Measurements from ENCODE around the gene RPF1. TPM values are rescaled to one million over a fixed set of nuclear protein-coding genes. Genes with fewer than 3 reads are reported as not detected.

The RPF1 gene, protein sequence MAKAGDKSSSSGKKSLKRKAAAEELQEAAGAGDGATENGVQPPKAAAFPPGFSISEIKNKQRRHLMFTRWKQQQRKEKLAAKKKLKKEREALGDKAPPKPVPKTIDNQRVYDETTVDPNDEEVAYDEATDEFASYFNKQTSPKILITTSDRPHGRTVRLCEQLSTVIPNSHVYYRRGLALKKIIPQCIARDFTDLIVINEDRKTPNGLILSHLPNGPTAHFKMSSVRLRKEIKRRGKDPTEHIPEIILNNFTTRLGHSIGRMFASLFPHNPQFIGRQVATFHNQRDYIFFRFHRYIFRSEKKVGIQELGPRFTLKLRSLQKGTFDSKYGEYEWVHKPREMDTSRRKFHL
- 29.8 TPM for total RNA-seq

DNA sequence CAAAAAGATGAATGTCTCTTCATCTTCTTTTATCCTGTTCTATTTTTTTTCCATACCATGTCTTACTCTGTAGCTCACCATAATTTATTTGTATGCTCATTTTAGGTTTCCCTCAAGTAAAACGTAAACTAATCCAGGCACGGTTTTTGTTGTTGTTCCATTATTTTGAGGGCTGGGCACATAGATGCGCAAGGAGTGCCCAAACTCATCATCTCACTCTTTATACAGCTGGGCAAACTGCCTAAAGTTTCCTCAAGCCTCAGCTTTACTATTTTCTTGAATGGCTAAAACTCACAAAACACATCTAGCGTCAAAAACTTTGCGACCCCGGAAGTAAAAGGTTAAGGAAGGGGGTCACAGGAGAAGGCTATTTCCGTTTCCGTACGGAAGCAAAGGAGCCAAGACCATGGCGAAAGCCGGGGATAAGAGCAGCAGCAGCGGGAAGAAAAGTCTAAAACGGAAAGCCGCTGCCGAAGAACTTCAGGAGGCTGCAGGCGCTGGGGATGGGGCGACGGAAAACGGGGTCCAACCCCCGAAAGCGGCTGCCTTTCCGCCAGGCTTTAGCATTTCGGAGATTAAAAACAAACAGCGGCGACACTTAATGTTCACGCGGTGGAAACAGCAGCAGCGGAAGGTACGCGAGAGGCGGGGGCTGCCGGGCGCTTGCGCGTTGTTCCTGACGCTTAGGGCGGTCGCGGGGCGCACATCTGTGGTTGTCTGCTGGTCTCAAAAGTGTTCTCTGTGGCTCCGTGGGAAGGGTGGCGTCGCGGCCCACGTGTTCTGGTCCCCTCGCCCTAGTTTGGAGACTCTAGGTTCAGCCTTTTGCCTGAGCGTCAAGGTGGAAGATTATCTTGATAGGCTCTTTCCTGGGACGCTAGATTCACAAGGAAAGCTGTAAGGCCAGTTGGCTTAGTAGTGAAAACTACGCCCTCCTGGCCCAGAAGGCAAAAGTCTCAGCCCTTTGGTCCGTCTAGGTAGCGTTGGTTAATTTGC, at the start of gene RPF1:
TSS of gene RPF1 (plus strand) at position 391 of the 993 bp plus-strand sequence. CDS start at position 407, 16 bp downstream.

DNA sequence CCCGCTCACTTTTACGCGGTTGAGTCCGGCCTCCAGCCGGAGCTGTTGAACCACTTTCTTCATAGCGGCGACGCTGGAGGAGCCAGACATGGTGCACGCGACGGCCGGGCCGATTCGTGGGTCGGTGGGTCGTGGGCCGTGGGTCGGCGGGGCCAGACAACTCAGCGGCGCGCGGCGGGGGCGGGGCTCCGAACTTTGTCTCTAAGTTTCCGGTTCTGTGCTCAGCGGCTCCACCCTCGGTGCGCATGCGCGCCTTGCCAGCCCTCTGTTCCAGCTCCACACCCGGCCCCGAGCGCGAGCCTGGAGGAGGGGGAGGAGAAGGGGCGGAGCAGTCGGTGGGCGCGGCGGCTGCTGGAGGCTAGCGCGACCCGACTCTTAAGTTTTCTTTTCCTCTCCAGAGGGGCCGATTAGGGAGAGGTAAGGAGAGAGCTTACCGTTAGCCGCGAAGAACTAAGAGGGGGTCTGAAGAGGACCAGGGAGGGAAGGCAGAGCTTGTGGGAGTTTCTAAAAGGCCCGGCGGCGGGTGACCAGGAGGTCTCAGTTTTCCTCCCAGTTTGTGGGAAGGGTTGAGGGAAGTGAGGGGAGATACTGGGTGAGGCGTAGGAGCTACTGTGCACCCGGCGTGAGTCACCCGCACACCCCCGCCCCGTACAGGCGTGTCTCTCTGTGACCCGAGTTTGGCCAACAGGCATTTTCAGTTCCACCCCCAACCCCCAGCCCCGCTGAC, 27.1 kb downstream of the RPF1 start, which contains the start of the genes GNG5 and SPATA1:
TSS of gene GNG5 (minus strand) at position 580 of the 727 bp plus-strand sequence. CDS start at position 90, 490 bp downstream.
TSS of gene SPATA1 (plus strand) at position 385 of the 727 bp plus-strand sequence. CDS start 9,974 bp downstream, outside the sequence.

Other genes starting within 250 kb of the RPF1 start
- gene SAMD13, start 177.6 kb upstream of the RPF1 start, total RNA-seq = 7.8 TPM
- gene DNASE2B, start 80.8 kb upstream of the RPF1 start, total RNA-seq = 0.23 TPM
- gene SPATA1, start 27.1 kb downstream of the RPF1 start, total RNA-seq = 1.4 TPM
- gene GNG5, start 27.3 kb downstream of the RPF1 start, total RNA-seq = 6.7 TPM
- 3.7 TPM for gene CTBS, start 95.2 kb downstream of the RPF1 start, total RNA-seq
- gene SSX2IP, start 211.2 kb downstream of the RPF1 start, total RNA-seq = 27.0 TPM

Measured in diencephalon (tissue), 1 donor.